Natural killer cell (primary cell): Measurements from ENCODE around the gene ECHS1. TPM values are rescaled to one million over a fixed set of nuclear protein-coding genes. Genes with fewer than 3 reads are reported as not detected.

Experiments
- ATAC-seq, 3 donors: fragments of 150-1000 bp in 2 of 3; fragments of 200-7000 bp in 1 of 3; cut with Tn5 transposase; 1 replicate in 1 of 3; 2 replicates in 2 of 3; pipeline ENCODE4 v1.10.0; 2021; ENCODE audit warnings: mild to moderate bottlenecking in 2 of 3, moderate library complexity in 2 of 3
- DNase-seq, 2 donors: peaks; one replicate each; pipeline versions ENCODE4 v3.0.0 to v3.0.0-alpha.2; 2013 to 2021; ENCODE audit warnings: mixed read lengths in 1 of 2
- H3K27ac ChIP-seq: one replicate; pipeline ENCODE4 v1.5.1; 2013; ENCODE audit warnings: mild to moderate bottlenecking, low read length
- H3K27me3 ChIP-seq: one replicate; pipeline ENCODE4 v1.6.1; 2013; ENCODE audit warnings: low read length; ENCODE audit not compliant: control insufficient read depth, insufficient read depth
- H3K36me3 ChIP-seq: one replicate; pipeline ENCODE4 v1.6.1; 2013; ENCODE audit warnings: low read length; ENCODE audit not compliant: control insufficient read depth, insufficient read depth
- H3K4me1 ChIP-seq: one replicate; pipeline ENCODE4 v1.6.1; 2013; ENCODE audit warnings: low read length; ENCODE audit not compliant: control insufficient read depth, insufficient read depth
- H3K4me3 ChIP-seq: one replicate; pipeline ENCODE4 v1.5.1; 2013; ENCODE audit warnings: low read length
- H3K9me3 ChIP-seq: one replicate; pipeline ENCODE4 v1.6.1; 2013; ENCODE audit warnings: low read length; ENCODE audit not compliant: control insufficient read depth, insufficient read depth
- H3K27ac Mint-ChIP-seq, 2 donors: one replicate each; pipeline ENCODE4 v1.8.0; 2022; ENCODE audit warnings: mild to moderate bottlenecking in 2 of 2, mixed read lengths in 2 of 2, moderate library complexity in 1 of 2
- H3K27me3 Mint-ChIP-seq, 2 donors: one replicate each; pipeline ENCODE4 v1.8.0; 2022; ENCODE audit warnings: low read depth in 2 of 2, mixed read lengths in 2 of 2
- H3K36me3 Mint-ChIP-seq: one replicate; pipeline ENCODE4 v1.8.0; 2022; ENCODE audit warnings: mixed read lengths
- H3K4me1 Mint-ChIP-seq, 2 donors: one replicate each; pipeline ENCODE4 v1.8.0; 2022; ENCODE audit warnings: mixed read lengths in 2 of 2
- H3K4me3 Mint-ChIP-seq: one replicate; pipeline ENCODE4 v1.8.0; 2022; ENCODE audit warnings: mild to moderate bottlenecking, moderate library complexity, mixed read lengths
- H3K9me3 Mint-ChIP-seq, 2 donors: one replicate each; pipeline ENCODE4 v1.8.0; 2022; ENCODE audit warnings: mixed read lengths in 2 of 2
- CTCF ChIP-seq: fragments of 200-600 bp; IDR thresholded peaks from one replicate; pipeline ENCODE4 v1.8.0; 2022; ENCODE audit warnings: antibody characterized with exemption
- WGBS: methylation state at CpG from one replicate; pipeline ENCODE4 v1.1.7; 2013; ENCODE audit warnings: missing lambda C conversion rate; ENCODE audit not compliant: insufficient coverage; 5-methylcytosine and 5-hydroxymethylcytosine counted together
- intact Hi-C: fragments of 100-400 bp; cut with micrococcal nuclease; formaldehyde crosslinking; loops from one replicate; pipeline ENCODE4 v1.14.2; 2022
- total RNA-seq, 4 donors: library from RNA; stranded (reverse); fragments of 120-200 nt in 1 of 4; gene quantifications; one replicate each; pipeline versions ENCODE4 v1.2.3 to v1.2.4, GENCODE V29; 2013 to 2022

The ECHS1 gene
- total RNA-seq, 3 donors from 2014 or later (not counting 1 experiment from before 2014, with no cell fraction given) = 17.7 to 21.3 (median 19.9) TPM

GRCh38 chr10:133420579-133420978 lies 47.4 kb upstream of the ECHS1 start:
- H3K4me1 Mint-ChIP-seq = peaks cover 0 to 16% of the 10 kb centered on the region in 2 donors
- ATAC-seq (no peak), DNase-seq (no peak)
- Histone ChIP-seq H3K9me3 (no peaks in the 10 kb centered on the region), H3K4me1 (peaks cover 3% of the 10 kb centered on the region), H3K36me3 (peaks cover 5% of the 10 kb centered on the region), H3K27ac (no peak overlapping the region), H3K4me3 (no peak overlapping the region), H3K27me3 (no peaks in the 10 kb centered on the region)
- no peaks in the 10 kb centered on the region for H3K27me3 Mint-ChIP-seq
- no peak overlapping the region for H3K4me3 Mint-ChIP-seq
- intact Hi-C loops = no loop called here
- H3K27ac Mint-ChIP-seq = no peak overlapping the region
- WGBS = 81% methylated on average over 6 of the region's 6 CpGs
- H3K36me3 Mint-ChIP-seq = no peaks in the 10 kb centered on the region
- no peaks in the 10 kb centered on the region for H3K9me3 Mint-ChIP-seq
- no peak for TF ChIP-seq CTCF

GRCh38 chr10:133420028-133420427 lies 46.9 kb upstream of the ECHS1 start:
- no peak for ATAC-seq
- Mint-ChIP-seq H3K27ac (no peak overlapping the region), H3K4me3 (no peak overlapping the region), H3K9me3 (no peaks in the 10 kb centered on the region), H3K27me3 (no peaks in the 10 kb centered on the region), H3K4me1 (peaks cover 0 to 16% of the 10 kb centered on the region in 2 donors), H3K36me3 (no peaks in the 10 kb centered on the region)
- H3K27ac ChIP-seq = no peak overlapping the region
- H3K4me3 ChIP-seq = no peak overlapping the region
- H3K27me3 ChIP-seq = no peaks in the 10 kb centered on the region
- H3K9me3 ChIP-seq = no peaks in the 10 kb centered on the region
- no peak for TF ChIP-seq CTCF
- DNase-seq = no peak
- intact Hi-C loops = no loop called here
- H3K36me3 ChIP-seq = peaks cover 5% of the 10 kb centered on the region
- 94% methylated on average over 17 of the region's 17 CpGs for WGBS
- H3K4me1 ChIP-seq = peaks cover 3% of the 10 kb centered on the region

DNA sequence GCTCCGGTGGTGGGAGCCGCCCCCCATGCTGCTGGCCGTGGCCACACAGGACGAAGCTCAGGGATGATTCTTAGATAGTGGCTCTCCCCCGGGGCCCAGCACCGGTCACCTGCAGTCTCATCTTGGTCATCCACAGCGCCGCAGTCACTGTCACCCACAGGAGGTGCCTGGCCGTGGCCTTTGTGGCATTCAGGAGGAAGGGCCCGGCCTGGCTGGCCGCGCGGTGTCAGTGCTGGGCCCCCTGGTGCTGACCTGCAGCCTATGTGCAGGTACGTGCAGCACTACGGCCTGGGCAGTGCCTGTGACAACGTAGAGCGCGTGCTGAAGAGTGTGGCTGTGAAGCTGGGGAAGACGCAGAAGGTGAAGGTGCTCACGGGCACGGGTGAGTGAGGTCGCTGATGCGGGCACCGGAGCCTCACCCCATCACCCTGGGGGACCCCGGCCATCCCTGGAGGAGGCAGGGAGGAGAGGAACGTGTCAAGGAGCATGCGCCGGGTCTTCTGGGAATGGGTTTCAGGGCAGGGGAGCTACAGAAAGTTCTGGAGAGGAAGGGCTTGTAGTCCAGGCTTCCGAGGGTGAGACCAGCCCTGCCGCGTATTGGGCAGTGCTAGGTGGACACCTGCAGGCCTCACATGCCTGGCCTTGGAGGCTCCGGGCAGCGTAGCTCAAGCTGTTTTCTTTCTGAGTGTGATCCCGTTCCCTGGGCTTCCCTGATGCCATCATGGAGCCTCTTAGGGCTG lies 46.2 kb upstream of the ECHS1 start:
- intact Hi-C loops = no loop called here
- 93% methylated on average over 34 of the region's 34 CpGs for WGBS
- H3K9me3 Mint-ChIP-seq = no peaks in the 10 kb centered on the region
- TF ChIP-seq CTCF = no peak
- ATAC-seq = no peak
- peaks cover 3% of the 10 kb centered on the region for H3K4me1 ChIP-seq
- H3K4me1 Mint-ChIP-seq = peaks cover 0 to 16% of the 10 kb centered on the region in 2 donors
- H3K4me3 ChIP-seq = no peak overlapping the region
- no peak overlapping the region for H3K27ac Mint-ChIP-seq
- H3K36me3 ChIP-seq = peaks cover 5% of the 10 kb centered on the region
- no peaks in the 10 kb centered on the region for H3K9me3 ChIP-seq
- no peak overlapping the region for H3K4me3 Mint-ChIP-seq
- no peaks in the 10 kb centered on the region for H3K27me3 Mint-ChIP-seq
- no peaks in the 10 kb centered on the region for H3K27me3 ChIP-seq
- H3K36me3 Mint-ChIP-seq = no peaks in the 10 kb centered on the region
- DNase-seq = no peak
- H3K27ac ChIP-seq = no peak overlapping the region
